Colon (tissue), 2 donors: Measurements from ENCODE around the gene NLGN4X.

Experiments
- FAIRE-seq: peaks from 2 replicates; lab custom pipeline; 2012; peaks lifted over from hg19 to GRCh38; lab: Jason Lieb, UNC
- donor health status: control.
- donor health status: control.

The NLGN4X gene

DNA sequence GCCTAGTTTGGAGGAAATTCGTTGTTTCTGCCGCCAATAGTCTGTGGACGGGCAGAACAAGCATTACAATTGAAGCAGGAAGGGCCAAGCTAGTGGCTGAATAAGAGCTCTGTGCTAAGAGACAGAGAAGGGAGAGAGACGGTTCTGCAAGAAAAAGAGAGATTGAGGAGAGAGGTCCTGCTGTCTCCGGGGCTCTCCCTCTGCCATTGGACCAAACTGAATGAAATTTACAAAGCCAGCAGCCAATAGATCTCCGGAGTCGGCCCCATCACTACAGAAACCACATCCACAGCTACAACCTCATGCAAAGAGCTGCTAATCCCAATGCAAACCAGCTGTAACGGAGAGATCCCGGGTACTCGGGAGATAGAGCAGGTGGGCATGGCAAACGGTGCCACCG, at the start of gene NLGN4X:
Gene NLGN4X (minus strand): TSS at position 148 of the 400 bp plus-strand sequence. CDS start 77,401 bp downstream, outside the sequence.
- FAIRE-seq, result no peak

DNA sequence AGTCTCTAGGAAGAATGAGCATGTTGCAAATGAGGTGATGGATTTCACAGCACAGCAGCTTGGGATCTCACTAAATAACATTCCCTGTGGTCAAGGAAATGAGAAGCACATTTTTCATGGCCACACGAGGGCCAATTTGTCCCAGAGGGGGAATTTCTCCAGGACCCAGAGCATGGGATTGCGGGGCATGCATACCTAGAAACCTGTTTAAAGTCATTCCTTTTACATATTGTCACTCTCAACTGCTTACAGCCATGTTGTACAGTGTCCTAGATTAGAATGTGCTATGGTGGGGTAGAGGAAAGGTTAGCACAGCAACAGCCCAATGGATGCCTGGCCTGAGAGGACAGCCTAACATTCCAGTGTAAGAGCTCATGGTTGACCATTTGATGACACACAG, 37.4 kb upstream of the NLGN4X start:
- no peak for FAIRE-seq

DNA sequence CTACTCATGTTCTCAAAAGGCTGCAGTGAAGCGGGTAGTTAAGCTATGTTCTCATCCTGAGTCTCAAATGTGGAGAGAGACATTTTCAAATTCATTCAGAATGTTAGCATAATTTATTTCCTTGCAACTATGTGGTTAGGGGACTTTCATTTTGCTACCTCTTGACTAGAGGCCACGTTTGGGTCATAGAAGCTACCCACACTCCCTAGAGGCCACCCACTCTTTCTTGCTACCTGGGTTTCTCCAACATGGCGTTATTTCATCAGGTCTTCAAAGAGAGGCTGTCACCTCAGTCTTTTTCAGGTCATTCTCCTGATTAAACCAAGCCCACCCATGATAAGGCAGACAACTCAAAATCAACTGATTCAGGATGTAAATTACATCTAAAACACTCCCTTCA, 34.3 kb upstream of the NLGN4X start:
- no peak for FAIRE-seq

DNA sequence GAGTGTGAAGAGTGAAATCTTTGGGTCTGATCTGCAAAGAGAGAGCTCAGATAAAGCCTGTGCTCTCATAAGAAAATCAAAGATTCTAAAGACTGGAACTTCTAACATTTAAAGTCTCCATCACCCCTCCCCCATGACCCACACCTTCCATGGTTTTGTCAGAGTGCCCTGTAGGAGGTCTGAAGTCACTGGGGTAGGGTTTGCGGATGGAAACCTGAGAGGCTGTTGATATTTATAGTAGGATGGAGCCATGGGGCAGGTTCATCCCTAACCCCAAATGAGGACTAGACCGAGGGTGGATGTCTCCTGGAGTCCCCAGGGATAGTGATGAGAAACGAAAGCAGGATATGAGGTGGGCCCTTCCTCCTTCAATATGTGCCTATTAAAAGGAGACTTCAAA, 28.4 kb upstream of the NLGN4X start:
- FAIRE-seq, result no peak

DNA sequence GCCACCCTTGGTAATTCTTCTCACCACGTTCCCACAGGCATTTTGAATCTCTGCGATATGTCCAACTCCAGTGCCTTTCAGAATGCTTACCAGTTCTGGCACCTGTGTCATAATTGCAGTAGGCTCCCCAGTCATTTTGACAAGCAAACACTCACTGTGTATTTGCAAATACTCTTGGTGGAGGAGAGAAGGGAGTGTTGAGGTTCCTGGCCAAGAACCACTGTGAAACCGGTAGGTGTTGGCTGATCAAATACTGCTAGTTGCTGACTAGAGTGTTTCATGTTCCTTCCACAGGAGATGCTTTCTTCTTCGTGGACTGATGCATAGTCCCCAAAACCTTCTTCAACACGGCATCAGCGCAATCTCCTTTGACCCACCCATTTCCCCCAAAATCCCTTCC, 16.0 kb upstream of the NLGN4X start:
- FAIRE-seq, result no peak

DNA sequence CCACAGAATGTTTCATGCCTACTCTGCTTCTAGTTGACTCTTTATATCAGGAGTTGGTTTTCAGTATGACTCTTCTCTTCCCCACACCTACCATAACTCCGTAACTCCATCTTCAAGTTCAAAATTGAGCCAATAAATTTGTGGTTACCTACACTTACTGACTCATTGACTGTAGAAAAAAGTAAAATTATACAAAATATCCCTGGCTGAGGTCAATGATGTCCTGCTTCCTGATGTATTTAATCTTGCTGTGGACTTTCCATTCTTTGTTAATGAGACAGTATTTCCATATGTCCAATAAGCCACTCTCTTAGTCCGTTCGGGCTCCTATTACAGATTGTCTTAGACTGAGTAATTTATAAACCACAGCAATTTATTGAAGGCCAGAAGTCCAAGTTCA, 9.9 kb upstream of the NLGN4X start:
- no peak for FAIRE-seq

DNA sequence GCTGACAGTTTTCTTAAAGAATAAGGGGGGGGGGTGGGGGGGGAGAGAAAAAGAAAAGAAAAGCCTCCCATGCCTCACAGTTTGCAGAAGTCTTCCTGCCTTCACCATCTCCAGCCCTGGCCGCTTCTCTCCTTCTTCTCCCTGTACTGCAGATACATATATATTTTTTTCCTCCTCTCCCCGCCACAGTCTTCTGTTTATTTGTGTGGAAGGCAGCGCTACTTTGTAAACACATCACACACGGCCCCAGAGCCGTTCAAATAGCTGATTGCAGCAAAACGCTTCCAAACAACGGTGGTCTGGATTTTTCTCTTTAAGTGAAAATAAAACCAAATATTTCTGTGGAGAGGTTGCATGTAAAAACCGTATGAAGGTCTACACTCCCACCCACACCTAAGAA, 732 bp downstream of the NLGN4X start:
- no peak for FAIRE-seq

DNA sequence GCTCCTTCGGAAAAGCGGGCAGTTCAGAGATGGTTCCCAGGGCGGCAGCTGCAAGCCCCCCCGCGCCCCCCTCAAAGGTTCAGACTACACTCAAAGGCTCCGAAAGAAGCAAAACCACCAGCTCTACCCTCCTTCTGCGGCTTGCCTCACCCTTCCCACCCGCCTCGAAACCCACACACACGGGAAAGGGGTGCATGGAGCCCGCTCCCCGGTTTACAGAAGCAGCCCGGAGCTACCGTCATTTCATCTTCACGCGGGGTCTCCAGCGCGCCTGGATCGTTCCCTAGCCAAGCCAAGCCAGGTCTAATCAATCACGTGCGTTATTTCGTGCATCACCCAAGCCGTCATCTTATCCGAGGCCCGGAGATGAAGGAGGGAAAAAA, 1.2 kb downstream of the NLGN4X start:
- FAIRE-seq, result no peak

DNA sequence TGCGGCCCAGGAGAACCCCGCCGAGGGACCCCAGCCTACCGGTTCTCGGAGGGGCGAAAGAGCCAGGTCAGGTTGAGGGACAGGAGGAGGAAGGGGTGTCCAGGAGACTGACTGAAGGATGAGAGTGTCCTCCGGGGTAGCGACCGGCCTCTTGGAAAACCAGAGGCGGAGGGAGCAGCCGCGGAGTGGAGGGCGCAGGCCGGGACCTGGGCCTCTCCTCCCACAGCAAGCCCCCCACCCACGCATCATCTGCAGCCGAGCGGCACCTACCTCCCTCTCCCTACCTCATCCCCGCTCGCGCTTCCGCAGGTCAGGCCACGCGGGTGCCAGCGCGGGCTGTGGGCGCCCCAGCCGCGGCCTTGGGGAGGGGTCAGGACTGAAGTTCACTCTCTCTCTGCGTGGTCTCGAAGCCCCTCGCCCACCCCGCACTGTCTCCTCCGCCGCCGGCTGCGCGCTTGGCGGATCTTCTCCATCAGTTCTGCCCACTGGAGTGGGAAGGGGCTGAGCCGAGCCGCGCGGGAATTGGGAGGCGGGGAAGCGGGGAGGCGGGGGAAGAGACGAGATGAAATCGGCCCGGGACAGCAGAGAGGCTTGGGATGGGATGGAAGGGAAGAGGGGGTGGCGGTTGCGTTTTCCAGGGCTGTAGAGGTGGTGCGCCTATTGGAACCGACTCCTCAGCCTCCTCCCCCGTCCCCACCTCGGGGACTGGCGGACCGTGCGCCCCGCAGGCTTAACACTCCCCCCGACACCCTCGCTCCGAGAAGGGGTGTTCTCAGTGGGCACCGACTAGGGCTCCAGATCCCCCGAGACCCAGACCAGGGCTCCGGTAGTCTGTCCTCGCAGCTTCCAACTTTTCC, 1.8 kb downstream of the NLGN4X start:
- no peak for FAIRE-seq

DNA sequence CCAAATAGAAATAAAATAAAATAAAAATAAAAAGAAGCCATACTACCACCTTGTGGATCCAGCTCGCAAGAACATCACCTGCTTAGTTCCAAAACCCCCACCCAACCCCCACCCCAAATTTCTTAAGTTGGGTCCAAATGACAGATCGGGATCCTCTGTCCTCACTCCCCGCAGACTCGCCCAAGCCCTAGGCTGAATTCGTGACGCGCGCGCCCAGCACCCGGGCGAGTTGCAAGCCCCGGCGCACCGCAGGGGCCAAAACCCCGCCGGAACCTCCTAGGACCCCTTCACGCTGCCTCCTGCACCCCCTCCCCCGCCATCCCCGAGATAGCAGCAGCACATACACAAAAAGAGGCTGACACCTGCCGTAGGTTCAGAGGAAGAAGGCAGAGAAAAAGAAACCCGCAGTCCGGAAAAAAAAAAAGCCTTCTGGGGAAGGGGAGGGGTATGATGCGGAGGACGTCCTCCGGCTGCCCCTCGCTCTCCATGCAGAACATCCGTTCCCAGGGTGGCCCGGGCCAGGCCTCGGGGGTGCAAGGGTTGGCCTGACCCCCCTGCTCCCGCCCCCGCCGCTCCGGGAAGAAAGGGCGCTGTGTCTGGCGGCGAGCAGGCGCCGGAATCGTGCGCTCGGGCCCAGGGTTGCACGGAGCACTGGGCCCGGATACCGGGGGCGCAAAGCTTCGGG, 2.6 kb downstream of the NLGN4X start:
- FAIRE-seq, result no peak

DNA sequence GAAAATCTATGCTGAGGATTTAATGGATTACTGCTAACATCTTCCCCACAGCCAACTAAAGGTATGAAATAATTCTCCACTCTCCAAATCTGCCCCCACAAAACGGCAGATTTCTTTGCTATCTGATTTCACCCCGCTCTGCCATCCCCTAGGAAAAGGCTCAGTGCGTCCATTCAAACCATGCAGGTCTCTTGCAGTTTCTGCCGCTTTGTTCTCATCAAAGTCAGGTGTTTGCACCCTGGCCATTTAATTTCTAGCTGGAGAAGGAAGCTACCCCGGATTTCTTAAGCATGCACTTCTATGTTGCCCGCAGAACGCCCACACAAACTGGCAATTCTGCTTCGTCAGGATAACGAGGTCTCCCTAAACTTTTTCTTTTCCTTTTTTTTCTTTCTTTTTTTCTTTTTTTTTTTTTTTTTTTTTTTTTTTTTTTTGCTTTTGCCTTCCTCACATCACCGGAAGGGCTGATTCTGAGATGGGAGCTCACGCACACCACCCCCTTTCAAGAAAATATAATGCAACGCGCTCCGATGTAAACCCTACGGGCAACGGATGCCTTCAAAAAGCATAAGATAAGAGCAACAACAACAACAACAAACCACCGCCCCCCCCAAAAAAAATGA, 3.3 kb downstream of the NLGN4X start:
- no peak for FAIRE-seq

DNA sequence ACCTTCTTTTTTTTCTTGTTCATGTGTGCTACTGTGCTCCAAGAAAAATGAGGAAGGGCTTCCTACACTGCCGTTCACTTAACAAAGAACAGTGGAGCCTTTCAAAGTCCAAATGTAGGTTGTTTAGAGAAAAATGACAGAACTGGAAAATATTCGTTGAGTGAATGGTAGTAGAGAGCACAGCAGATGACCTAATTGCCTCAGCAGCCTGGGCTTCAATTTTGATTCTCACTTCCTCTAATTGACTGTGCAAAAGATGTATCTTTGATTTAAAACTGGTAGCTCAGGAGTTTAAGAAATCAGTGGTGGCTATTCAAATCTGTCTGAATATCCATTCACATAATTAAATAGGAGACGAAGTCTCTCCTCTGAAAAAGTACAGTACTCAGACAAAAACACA, 5.2 kb downstream of the NLGN4X start:
- FAIRE-seq, result no peak

DNA sequence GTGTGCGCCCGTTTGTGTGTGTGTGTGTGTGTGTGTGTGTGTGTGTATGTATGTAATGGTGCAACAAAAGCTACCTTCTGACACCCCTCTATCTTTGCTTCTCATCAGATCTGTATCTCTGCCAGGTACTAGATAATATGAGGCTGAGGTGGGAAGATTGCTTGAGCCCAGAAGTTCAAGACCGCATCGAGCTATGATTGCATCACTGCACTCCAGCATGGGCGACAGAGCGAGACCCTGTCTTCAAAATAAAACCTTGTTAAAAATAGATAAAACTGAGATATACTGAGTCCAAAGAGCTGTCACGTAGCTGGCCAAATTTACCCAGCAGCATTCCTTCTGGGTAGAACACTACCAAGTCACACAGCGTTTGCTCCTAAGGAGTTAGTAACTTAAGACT, 18.4 kb downstream of the NLGN4X start:
- FAIRE-seq, result no peak

DNA sequence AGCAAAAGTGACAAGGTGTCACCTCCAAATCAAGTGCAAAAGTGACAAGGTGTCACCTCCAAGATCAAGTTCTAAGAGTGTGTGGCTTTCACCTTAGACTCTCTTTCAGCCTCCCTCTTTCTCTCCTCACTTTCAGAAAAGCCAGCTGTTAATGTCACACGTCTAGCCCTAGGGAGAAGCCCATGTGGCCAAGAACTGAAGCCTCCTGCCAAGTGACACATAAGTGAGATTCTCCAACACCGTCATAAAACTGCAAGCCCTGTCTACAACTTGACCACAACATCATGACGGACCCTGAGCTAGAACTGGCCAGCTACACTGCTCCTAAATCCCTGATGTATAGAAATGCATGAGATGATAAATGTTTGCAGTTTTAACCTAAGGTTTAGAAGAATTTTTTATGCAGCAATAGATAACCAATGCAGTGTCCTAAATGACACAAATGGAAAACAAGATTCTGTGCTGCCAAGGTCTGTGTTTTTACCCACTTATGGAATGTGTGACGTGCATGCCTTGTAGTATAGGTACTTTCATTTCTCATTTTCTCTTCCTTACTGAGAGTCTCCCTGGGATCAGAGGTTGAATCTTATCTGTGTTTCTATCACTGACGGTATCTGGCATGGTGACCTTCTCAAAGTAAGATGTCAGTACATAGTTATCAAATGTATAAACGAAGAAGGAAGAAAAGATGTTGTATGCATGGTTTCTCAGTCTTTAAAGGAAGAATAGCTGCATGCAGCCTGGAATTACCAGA, 25.0 kb downstream of the NLGN4X start:
- no peak for FAIRE-seq

DNA sequence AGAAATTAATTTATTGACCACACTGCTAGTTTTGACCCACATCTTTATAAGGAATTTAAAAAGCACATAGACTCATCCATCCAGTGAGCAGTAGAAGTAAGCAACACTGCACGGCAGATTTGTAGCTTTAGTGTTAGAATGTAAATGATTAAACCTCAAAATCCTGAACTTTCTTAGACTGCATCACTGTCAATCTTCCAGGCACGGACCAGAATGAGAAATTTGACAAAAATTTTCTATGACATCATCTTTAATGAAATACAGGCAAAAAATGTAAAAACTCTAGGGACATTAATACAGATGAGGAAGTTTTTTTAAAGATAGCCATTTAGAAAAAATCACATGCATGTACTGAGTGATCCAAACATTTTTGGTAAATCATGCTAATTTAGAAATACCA, 29.2 kb downstream of the NLGN4X start:
- peak; percentile 47 for FAIRE-seq

DNA sequence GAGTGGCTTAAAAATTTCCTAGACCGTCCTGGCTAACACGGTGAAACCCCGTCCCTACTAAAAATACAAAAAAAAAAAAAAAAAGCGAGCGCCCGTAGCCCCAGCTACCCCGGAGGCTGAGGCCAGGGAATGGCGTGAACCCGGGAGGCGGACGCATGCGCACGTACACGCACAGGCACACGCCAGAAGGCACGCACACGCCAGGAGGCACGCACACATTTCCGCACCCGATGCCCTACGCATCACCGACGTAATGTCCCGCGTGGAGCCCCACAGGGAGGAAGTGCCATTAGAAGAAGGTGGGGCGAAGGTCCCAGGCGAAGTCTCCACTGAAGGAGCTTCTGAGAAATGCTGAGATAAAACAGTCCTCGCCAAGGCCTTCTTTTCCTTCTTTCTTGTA, 41.4 kb downstream of the NLGN4X start:
- no peak for FAIRE-seq

DNA sequence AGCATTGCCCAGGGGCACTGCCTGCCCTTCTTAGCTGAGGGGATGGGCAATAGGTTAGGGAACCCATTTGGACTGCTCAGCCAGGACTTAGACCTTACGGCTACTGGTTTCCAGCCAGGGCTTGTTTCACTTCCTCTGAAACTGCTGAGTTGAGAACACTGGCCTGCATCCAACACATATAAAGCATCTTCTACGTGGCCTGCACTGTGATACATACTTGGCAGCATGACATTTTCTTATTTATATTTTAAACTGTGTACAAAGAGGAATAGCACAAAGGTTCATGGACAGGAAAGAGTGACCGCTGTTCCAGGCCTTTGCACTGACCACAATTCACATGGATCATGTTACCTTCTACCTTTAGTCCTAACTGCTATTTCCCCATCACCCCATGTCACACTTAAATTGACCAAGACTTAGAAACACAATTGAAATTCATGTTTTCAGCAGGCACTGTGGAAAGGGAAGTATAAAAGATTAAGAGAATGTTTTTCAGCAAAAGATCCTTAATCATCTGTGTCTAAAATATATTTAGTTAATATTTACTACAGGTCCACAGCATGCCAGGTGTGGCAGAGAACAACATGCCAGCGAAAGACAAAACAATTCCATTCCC, 43.7 kb downstream of the NLGN4X start:
- FAIRE-seq, result no peak

DNA sequence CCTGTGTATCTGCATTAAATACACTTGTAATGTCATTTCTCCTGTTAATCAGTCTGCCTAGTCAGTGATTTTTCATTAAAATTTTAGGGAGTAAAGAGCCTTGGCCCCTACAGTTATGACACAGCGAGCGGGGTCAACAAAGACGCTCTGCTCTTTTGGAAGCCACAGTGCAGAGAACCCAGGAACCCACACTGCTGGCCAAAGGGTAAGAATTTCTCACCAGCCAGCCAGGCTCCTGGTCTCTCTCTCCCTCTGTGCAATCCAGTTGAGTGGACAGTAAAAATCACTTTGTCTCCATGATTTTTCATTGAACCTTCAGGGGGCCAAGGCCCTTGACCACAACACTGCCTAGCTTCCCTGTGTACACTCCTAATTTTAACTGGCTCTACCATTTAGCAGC, 52.8 kb downstream of the NLGN4X start:
- FAIRE-seq, result no peak

DNA sequence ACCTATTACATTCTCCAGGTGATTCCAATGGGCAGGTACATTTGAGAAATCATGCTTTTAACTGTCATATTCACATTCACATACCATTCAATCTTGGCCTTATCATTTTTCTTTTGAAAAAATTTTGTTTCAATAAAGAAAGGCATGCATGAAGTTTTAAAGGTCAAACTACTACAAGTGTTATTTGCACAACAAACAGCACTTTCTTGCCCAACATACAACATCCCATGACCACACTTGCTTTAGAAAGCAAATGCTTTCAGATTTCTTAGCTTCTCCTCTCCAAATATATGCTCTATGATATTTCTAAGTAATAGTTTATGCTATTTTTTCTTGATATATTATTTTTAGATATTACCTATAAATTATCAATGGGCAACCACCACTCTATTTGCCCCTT, 58.2 kb downstream of the NLGN4X start:
- FAIRE-seq, result no peak

DNA sequence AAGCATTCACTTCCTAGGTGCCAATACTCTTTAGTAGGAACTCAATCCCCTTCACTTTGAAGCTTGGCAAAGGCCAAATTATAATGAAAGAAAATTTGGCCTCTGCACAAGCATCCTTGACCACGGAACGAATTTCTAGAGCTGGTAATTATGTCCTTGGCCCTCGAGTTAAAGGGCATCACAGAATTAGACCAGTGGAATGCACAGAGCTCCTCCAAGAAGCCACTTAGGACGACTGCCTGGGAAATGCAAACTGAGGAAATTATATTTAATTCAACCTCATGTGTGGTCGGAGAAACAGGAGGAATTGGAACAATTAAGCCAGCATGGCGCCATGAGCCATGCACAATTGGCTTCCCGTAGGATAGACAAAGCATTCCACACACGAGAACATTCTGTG, 59.3 kb downstream of the NLGN4X start:
- FAIRE-seq, result no peak

DNA sequence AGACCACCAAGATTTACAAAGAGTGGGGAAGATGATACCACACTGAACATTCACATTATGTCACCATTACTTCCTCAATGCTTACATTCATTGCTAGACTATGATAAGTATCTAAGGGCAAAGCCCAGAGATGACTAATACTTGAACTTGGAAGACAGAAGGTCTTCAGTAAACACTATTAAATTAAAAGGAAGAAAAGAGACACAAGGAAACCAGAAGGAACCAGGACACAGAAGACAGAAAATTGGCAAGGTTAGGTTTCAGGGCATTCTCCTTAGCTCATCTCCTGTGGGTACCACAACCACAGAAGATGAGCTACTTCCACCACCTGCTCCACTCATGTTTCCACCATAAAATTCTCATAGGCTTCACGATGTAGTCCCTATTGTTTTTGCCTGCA, 64.9 kb downstream of the NLGN4X start:
- FAIRE-seq, result no peak

DNA sequence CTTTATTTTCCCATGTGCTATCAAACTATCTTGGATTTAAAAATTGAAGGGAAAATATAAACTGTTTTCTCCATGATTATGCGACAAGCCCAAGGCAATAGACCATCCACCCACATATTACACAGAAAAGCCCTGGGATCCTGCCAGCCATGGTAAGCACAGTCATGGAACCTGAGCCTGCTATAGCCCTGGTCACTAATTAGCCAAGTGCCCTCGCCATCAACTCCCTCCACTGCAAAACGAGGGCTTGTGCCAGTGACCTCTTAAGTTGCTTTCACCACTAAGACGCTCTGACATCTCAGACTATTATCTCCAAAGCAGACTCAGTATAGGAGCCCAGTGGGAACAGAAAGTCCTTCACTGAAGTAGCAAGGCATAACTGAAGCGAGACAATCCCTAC, 69.2 kb downstream of the NLGN4X start:
- no peak for FAIRE-seq
